Caco-2 (cell line): Measurements from ENCODE around the gene PGM2. TPM values are rescaled to one million over a fixed set of nuclear protein-coding genes. Genes with fewer than 3 reads are reported as not detected.

ENCODE experiments used
- BruUV-seq: library from RNA; stranded (reverse); fragments of 400-500 nt; replicated peaks from 2 replicates; lab custom pipeline; 2021; lab: Mats Ljungman, UMichigan
- CTCF ChIA-PET: fragments of 300-600 bp; sonication (Branson Sonifier 250); formaldehyde crosslinking; loops from one replicate; lab custom pipeline; 2022; ENCODE audit warnings: antibody characterized with exemption; lab: Charles Lee
- POLR2A ChIA-PET: fragments of 300-600 bp; sonication (Branson Sonifier 250); formaldehyde crosslinking; loops from one replicate; lab custom pipeline; 2022; ENCODE audit warnings: antibody characterized with exemption; lab: Charles Lee
- DNase-seq, 2 experiments: peaks; one replicate each; pipeline versions ENCODE4 v3.0.0 to v3.0.0-alpha.2; 2020 to 2022
- H3K27me3 ChIP-seq: replicated peaks from 2 replicates; pipeline ENCODE4 v1.6.0; 2011; ENCODE audit warnings: low read length; ENCODE audit not compliant: control insufficient read depth, insufficient read depth
- H3K36me3 ChIP-seq: 2 replicates; pipeline ENCODE4 v1.5.1; 2011; ENCODE audit warnings: low read length; ENCODE audit not compliant: control insufficient read depth, insufficient read depth
- H3K4me1 ChIP-seq: fragments of 250-450 bp; sonication (Bioruptor Pico); 2 replicates; pipeline ENCODE4 v1.5.1; 2020; ENCODE audit warnings: mild to moderate bottlenecking
- H3K4me3 ChIP-seq: 2 replicates; pipeline ENCODE4 v1.5.1; 2011; ENCODE audit warnings: low read depth, mild to moderate bottlenecking, control low read depth, low read length
- H3K9me3 ChIP-seq: fragments of 250-450 bp; sonication (Bioruptor Pico); 2 replicates; pipeline ENCODE4 v1.5.1; 2020; ENCODE audit warnings: mild to moderate bottlenecking, moderate library complexity
- H3K27ac Mint-ChIP-seq: one replicate; pipeline ENCODE4 v1.8.0; 2022; ENCODE audit warnings: mixed read lengths; ENCODE audit not compliant: unreplicated experiment
- H3K27me3 Mint-ChIP-seq: one replicate; pipeline ENCODE4 v1.8.0; 2022; ENCODE audit warnings: mixed read lengths; ENCODE audit not compliant: insufficient read depth, unreplicated experiment
- H3K36me3 Mint-ChIP-seq: one replicate; pipeline ENCODE4 v1.8.0; 2022; ENCODE audit warnings: mild to moderate bottlenecking, mixed read lengths; ENCODE audit not compliant: insufficient read depth, unreplicated experiment
- H3K4me1 Mint-ChIP-seq: one replicate; pipeline ENCODE4 v1.8.0; 2022; ENCODE audit warnings: low read depth, mixed read lengths; ENCODE audit not compliant: unreplicated experiment
- H3K4me3 Mint-ChIP-seq: one replicate; pipeline ENCODE4 v1.8.0; 2022; ENCODE audit warnings: mild to moderate bottlenecking, moderate library complexity, mixed read lengths; ENCODE audit not compliant: unreplicated experiment
- H3K9me3 Mint-ChIP-seq: one replicate; pipeline ENCODE4 v1.8.0; 2022; ENCODE audit warnings: mixed read lengths; ENCODE audit not compliant: unreplicated experiment
- intact Hi-C: fragments of 100-400 bp; cut with micrococcal nuclease; formaldehyde crosslinking; loops from one replicate; pipeline ENCODE4 v1.10.0; 2022; ENCODE audit not compliant: unreplicated experiment
- total RNA-seq: library from RNA; stranded (reverse); gene quantifications from 2 replicates; pipeline ENCODE4 v1.2.3, GENCODE V29; 2022
- TF ChIP-seq, protein P1 (sequence below), 2 experiments: fragments of 200-600 bp in 1 of 2; IDR thresholded peaks; 1 replicate in 1 of 2; 2 replicates in 1 of 2; pipeline versions ENCODE4 v1.5.1 to v1.8.0; 2011 to 2022; ENCODE audit warnings: antibody characterized with exemption in 1 of 2, control low read depth in 1 of 2, inconsistent platforms in 1 of 2, low read depth in 1 of 2, low read length in 1 of 2, mild to moderate bottlenecking in 1 of 2, moderate library complexity in 1 of 2; ENCODE audit not compliant: insufficient read depth in 1 of 2, severe bottlenecking in 1 of 2, unreplicated experiment in 1 of 2

Gene PGM2
- total RNA-seq, 1 experiment from 2014 or later: 33.4 TPM

DNA sequence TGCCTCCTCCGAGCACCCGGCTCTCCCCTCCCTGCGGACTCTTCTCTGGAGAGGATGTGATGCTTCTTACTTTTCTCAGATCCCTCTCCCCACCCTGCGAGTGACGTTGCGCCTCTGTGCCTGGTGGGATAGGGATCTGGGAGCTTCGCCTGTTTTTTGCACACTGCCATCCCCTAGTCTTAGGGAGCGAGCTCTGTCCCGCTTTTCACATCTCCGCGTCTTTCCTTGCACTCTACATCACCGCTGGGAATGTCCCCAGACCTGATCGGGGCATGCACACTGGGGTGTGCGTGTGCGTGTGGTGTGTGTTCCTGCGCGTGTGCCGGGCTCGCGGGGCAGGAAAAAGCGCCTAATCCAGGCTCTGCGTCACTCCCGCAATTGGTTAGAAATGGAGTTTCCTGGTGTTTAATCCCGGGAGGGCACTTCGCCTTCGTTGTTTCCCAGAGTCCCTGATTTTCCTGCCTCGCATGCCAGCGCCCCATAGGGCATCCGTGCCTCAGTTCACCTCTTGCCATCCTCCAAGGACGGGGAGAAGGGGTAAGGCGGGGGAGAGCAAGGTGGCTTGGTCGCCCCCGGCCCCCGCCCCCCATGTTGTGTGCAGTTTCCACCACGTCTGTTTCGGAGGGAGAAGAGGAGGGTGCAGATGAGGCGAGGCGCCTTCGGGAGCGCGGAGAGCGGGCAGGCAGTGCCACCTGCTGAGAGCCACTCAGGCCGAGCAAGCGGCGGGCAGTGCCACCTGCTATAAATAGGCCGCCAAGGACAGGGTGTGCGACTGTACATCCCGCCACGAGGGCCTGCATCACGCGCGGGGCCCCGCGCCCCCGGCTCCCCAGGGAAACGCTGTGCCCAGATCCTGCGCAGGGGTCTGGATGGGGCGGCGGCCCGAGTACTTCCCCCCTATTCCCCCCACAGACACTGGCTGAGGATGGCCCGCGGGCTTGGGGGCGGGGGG, 63.6 kb downstream of the PGM2 start:
- no peaks in the 10 kb centered on the region for H3K36me3 Mint-ChIP-seq
- intact Hi-C loops: loop anchor here (5.0 kb wide), 1 partner anchor 147 kb away; no protein-coding TSS in a partner anchor
- no peak overlapping the region for H3K27ac Mint-ChIP-seq
- TF ChIP-seq, protein P1, sequence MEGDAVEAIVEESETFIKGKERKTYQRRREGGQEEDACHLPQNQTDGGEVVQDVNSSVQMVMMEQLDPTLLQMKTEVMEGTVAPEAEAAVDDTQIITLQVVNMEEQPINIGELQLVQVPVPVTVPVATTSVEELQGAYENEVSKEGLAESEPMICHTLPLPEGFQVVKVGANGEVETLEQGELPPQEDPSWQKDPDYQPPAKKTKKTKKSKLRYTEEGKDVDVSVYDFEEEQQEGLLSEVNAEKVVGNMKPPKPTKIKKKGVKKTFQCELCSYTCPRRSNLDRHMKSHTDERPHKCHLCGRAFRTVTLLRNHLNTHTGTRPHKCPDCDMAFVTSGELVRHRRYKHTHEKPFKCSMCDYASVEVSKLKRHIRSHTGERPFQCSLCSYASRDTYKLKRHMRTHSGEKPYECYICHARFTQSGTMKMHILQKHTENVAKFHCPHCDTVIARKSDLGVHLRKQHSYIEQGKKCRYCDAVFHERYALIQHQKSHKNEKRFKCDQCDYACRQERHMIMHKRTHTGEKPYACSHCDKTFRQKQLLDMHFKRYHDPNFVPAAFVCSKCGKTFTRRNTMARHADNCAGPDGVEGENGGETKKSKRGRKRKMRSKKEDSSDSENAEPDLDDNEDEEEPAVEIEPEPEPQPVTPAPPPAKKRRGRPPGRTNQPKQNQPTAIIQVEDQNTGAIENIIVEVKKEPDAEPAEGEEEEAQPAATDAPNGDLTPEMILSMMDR (IDR thresholded peaks at IDR 0.05; ENCODE audit: insufficient read depth in 1 of 2, low read depth in 1 of 2, low read length in 1 of 2, severe bottlenecking in 1 of 2, unreplicated experiment in 1 of 2): no peak
- no peaks in the 10 kb centered on the region; the same call in 1 of the 2 replicates for H3K27me3 ChIP-seq
- no TSS peak for BruUV-seq
- peaks cover 19% of the 10 kb centered on the region for H3K27me3 Mint-ChIP-seq
- no peaks in the 10 kb centered on the region for H3K9me3 ChIP-seq
- H3K4me1 ChIP-seq: no peaks in the 10 kb centered on the region
- POLR2A ChIA-PET: no interaction called here
- peak overlapping the region; percentile 57 for H3K4me3 Mint-ChIP-seq
- no peaks in the 10 kb centered on the region for H3K4me1 Mint-ChIP-seq
- peak overlapping the region; percentile 55 for H3K4me3 ChIP-seq
- CTCF ChIA-PET: no interaction called here
- H3K9me3 Mint-ChIP-seq: no peaks in the 10 kb centered on the region
- no peaks in the 10 kb centered on the region for H3K36me3 ChIP-seq
- DNase-seq: no peak

GRCh38 chr4:37890801-37891259, 64.3 kb downstream of the PGM2 start, which contains the start of gene TBC1D1:
Gene TBC1D1, plus strand, starts transcription at chr4:37891084. Its CDS starts 11,012 bp downstream, at chr4:37902096.
- no TSS peak for BruUV-seq
- H3K4me1 ChIP-seq: no peaks in the 10 kb centered on the region
- TF ChIP-seq, protein P1 (IDR thresholded peaks at IDR 0.05; ENCODE audit: insufficient read depth in 1 of 2, low read depth in 1 of 2, low read length in 1 of 2, severe bottlenecking in 1 of 2, unreplicated experiment in 1 of 2): no peak
- H3K9me3 Mint-ChIP-seq: no peaks in the 10 kb centered on the region
- H3K27me3 Mint-ChIP-seq: peaks cover 19% of the 10 kb centered on the region
- no peak within 1 kb of the TSS for H3K27ac Mint-ChIP-seq
- intact Hi-C loops: loop anchor here (5.0 kb wide), 1 partner anchor 146 kb away; no protein-coding TSS in a partner anchor
- no peaks in the 10 kb centered on the region for H3K4me1 Mint-ChIP-seq
- POLR2A ChIA-PET: no interaction called here
- H3K36me3 ChIP-seq: no peaks in the 10 kb centered on the region
- H3K36me3 Mint-ChIP-seq: no peaks in the 10 kb centered on the region
- H3K27me3 ChIP-seq: no peaks in the 10 kb centered on the region; the same call in 1 of the 2 replicates
- peak within 1 kb of the TSS; percentile 55 for H3K4me3 ChIP-seq
- peak within 1 kb of the TSS; percentile 57 for H3K4me3 Mint-ChIP-seq
- CTCF ChIA-PET: interaction anchor here (0.6 kb wide), 1 partner anchor 456 kb away, joined by 3 read pairs; no protein-coding TSS in a partner anchor
- H3K9me3 ChIP-seq: no peaks in the 10 kb centered on the region
- DNase-seq: no peak
